Ectodermal cell (in vitro differentiated cells): ENCODE results near the gene PLVAP.

Experiments
- H3K27ac ChIP-seq: 2 replicates; pipeline ENCODE4 v1.7.0; 2013; ENCODE audit warnings: mild to moderate bottlenecking, low read depth, low read length; ENCODE audit not compliant: insufficient read depth, poor library complexity, severe bottlenecking
- H3K27me3 ChIP-seq: 2 replicates; pipeline ENCODE4 v1.7.0; 2013; ENCODE audit warnings: mild to moderate bottlenecking, low read length; ENCODE audit not compliant: insufficient read depth, control insufficient read depth, poor library complexity, severe bottlenecking
- H3K36me3 ChIP-seq: one replicate; pipeline ENCODE4 v1.7.0; 2013; ENCODE audit warnings: low read length; ENCODE audit not compliant: control insufficient read depth, insufficient read depth
- H3K4me1 ChIP-seq: one replicate; pipeline ENCODE4 v1.7.0; 2013; ENCODE audit warnings: low read length; ENCODE audit not compliant: control insufficient read depth, insufficient read depth
- H3K4me3 ChIP-seq: 2 replicates; pipeline ENCODE4 v1.7.0; 2013; ENCODE audit warnings: low read depth, low read length, control low read depth; ENCODE audit not compliant: insufficient read depth
- H3K9me3 ChIP-seq: 2 replicates; pipeline ENCODE4 v1.7.0; 2013; ENCODE audit warnings: mild to moderate bottlenecking, low read length, moderate library complexity; ENCODE audit not compliant: control insufficient read depth
- WGBS, 2 experiments: methylation state at CpG; one replicate each; pipeline ENCODE4 v1.1.7; 2013; ENCODE audit warnings: missing lambda C conversion rate in 2 of 2; 5-methylcytosine and 5-hydroxymethylcytosine counted together

PLVAP gene

GRCh38 chr19:17414097-17414496, 37.0 kb upstream of the PLVAP start:
- Histone ChIP-seq H3K27me3 (no peaks in the 10 kb centered on the region), H3K9me3 (no peaks in the 10 kb centered on the region), H3K4me1 (peaks cover 5% of the 10 kb centered on the region), H3K36me3 (no peaks in the 10 kb centered on the region), H3K4me3 (no peak overlapping the region), H3K27ac (no peak overlapping the region)
- 91 to 94% methylated on average over 8 of the region's 8 CpGs for WGBS, 2 experiments

DNA sequence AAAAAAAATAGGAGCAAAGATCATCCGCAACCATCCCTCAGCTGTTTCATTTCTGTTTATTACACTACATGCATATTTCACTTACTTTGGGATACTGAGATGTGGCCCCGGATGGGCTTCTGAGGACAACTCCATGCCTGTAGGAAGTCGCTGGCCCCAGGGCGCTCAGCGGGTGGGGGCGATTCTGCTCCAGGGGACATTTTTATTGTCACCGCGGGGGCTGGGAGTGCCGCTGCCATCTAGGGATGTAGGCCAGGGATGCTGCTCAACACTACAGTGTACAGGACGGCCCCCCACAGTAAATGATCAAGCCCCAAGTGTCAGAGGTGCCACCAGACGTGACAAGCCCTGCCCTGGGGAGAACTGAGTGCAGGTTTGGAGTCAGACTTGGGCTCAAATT, 34.7 kb upstream of the PLVAP start:
- no peak overlapping the region for H3K4me3 ChIP-seq
- 88 to 91% methylated on average over 11 of the region's 11 CpGs for WGBS, 2 experiments
- no peaks in the 10 kb centered on the region for H3K36me3 ChIP-seq
- H3K27ac ChIP-seq: no peak overlapping the region
- H3K27me3 ChIP-seq: no peaks in the 10 kb centered on the region
- peaks cover 5% of the 10 kb centered on the region for H3K4me1 ChIP-seq
- H3K9me3 ChIP-seq: no peaks in the 10 kb centered on the region

DNA sequence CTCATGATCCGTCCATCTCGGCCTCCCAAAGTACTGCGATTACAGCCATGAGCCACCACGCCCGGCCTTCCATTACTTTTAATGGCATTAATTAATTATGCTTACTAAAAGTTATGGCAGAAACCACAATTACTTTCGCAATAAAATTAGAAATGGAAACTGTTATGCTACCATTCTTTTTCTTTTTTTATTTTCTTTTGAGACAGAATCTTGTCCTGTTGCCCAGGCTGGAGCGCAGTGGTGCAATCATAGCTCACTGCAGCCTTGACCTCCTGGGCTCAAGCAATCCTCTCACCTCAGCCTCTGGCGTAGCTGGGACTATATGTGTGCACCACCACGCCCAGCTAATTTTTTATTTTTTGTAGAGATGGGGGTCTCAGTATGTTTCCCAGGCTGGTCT, 32.8 kb upstream of the PLVAP start:
- 94 to 95% methylated on average over 9 of the region's 9 CpGs for WGBS, 2 experiments
- Histone ChIP-seq H3K36me3 (no peaks in the 10 kb centered on the region), H3K4me3 (no peak overlapping the region), H3K4me1 (peaks cover 12% of the 10 kb centered on the region), H3K27ac (no peak overlapping the region), H3K27me3 (no peaks in the 10 kb centered on the region), H3K9me3 (no peaks in the 10 kb centered on the region)

DNA sequence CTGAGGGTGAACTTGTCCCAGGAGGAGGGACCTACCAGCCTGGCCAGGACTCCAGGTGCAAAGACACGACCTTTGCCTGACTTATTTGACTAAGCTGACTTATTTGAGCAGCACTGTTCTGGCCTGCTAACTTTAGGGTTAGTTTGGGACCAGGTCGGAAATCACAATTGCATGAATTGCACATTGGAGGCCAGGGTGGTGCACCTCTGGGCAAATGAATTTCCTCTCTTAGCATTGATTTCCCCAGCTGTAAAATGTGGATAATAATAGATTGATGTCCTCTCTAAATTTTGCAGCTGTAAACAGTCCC, 29.7 kb upstream of the PLVAP start:
- 89 to 92% methylated on average over 2 of the region's 2 CpGs for WGBS, 2 experiments
- Histone ChIP-seq H3K4me3 (no peak overlapping the region), H3K36me3 (no peaks in the 10 kb centered on the region), H3K9me3 (no peaks in the 10 kb centered on the region), H3K27me3 (no peaks in the 10 kb centered on the region), H3K4me1 (peaks cover 20% of the 10 kb centered on the region), H3K27ac (no peak overlapping the region)

DNA sequence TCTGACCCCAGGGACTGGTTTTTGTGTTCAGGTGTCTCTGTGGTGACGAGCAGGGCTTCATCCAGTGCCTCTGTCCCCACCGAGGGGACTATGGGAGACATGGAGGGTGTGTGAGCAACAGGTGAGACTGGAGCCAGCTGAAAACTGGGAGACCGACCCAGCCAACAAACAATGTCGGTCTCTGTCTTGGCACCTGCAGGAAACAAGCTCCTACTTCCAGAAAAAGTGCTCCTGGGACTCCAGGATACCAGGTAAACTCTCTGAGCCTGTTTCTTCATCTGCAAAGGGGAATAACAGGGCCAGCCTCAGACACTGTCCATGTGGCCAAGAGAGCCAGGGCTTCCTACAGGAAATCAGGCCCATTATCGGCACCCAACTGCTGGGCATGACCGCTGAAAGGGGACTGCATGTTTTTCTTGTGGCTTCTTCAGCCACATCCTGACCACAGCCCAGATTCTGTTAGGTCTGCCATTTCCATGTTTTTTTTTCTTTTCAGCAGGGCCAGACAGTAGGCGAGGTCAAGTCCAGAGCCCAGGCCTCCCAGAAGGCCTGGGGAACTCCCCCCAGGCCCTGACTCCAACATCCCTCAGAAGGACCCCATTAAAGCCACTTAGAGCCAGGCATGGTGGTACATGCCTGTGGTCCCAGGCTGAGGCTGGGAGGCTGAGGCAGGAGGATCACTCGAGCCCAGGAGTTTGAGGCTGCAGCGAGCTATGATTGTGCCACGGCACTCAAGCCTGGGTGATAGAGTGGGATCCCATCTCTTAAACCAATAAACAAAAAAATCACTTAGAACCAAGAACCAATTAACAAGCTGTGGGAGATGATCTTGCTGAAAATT, 29.1 kb upstream of the PLVAP start:
- Histone ChIP-seq H3K9me3 (no peaks in the 10 kb centered on the region), H3K27me3 (no peaks in the 10 kb centered on the region), H3K4me3 (no peak overlapping the region), H3K4me1 (peaks cover 20% of the 10 kb centered on the region), H3K36me3 (no peaks in the 10 kb centered on the region), H3K27ac (no peak overlapping the region)
- WGBS, 2 experiments: 92 to 95% methylated on average over 10 of the region's 10 CpGs

GRCh38 chr19:17405250-17406045, 28.3 kb upstream of the PLVAP start, which contains the start of gene BST2:
BST2 (minus strand) TSS chr19:17405630; CDS start chr19:17405575, 55 bp downstream.
- H3K27ac ChIP-seq: peak within 1 kb of the TSS; percentile 90
- no peaks in the 10 kb centered on the region for H3K27me3 ChIP-seq
- 83 to 91% methylated on average over 18 of the region's 18 CpGs for WGBS, 2 experiments
- H3K9me3 ChIP-seq: no peaks in the 10 kb centered on the region
- H3K4me3 ChIP-seq: peak within 1 kb of the TSS; percentile 37
- no peaks in the 10 kb centered on the region for H3K36me3 ChIP-seq
- peaks cover 20% of the 10 kb centered on the region for H3K4me1 ChIP-seq

- peak overlapping the region; percentile 37 for H3K4me3 ChIP-seq
Measured at GRCh38 chr19:17404621-17405249, 27.6 kb upstream of the PLVAP start.

GRCh38 chr19:17404015-17404414, 26.9 kb upstream of the PLVAP start:
- H3K4me1 ChIP-seq: peaks cover 20% of the 10 kb centered on the region
- peak overlapping the region; percentile 37 for H3K4me3 ChIP-seq
- 12 to 14% methylated on average over 6 of the region's 6 CpGs for WGBS, 2 experiments
- peak overlapping the region; percentile 90 for H3K27ac ChIP-seq
- H3K27me3 ChIP-seq: no peaks in the 10 kb centered on the region
- no peaks in the 10 kb centered on the region for H3K36me3 ChIP-seq
- no peaks in the 10 kb centered on the region for H3K9me3 ChIP-seq

More at GRCh38 chr19:17404621-17405249, 27.6 kb upstream of the PLVAP start:
- Histone ChIP-seq H3K9me3 (no peaks in the 10 kb centered on the region), H3K27me3 (no peaks in the 10 kb centered on the region), H3K27ac (peak overlapping the region; percentile 90), H3K4me1 (peaks cover 20% of the 10 kb centered on the region), H3K36me3 (no peaks in the 10 kb centered on the region)
- 81 to 82% methylated on average over 7 of the region's 7 CpGs for WGBS, 2 experiments

DNA sequence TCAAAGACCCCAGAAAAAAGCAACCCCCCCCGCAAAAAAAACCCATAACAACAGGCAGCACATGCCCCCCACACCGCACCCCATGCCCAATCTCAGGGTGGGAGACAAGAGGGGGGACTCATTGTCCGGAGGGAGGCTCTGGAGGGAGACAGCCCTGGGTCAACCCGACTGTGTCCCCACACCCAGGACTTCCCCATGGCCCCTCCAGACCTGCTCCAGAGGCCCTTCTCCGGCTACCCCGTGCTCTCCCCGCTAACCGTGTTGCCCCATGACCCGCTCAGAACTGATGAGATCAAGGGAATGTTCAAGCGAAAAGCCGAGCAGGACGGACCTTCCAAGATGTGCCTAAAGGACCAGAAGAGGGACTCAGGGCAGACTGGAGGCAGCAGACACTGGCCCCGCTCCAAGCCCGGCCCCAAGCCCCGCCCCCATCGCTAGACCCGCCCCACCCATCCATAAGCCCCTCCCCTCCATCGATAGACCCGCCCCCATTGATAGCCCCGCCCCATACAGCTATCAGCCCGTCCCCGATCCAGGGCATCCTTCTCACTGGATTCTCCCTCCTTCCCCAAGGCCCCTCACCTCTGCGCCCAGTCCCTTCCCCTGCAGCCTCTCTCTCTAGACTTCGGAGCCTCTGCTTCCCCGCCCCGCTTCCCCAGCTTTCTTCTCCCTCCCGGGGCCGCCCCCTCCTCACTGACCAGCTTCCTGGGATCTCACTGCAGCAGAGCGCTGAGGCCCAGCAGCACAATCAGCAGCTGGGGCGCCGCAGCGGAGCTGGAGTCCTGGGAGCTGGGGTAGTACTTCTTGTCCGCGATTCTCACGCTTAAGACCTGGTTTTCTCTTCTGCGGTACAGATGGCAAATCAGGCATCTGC, 26.1 kb upstream of the PLVAP start:
- Histone ChIP-seq H3K36me3 (no peaks in the 10 kb centered on the region), H3K4me1 (peaks cover 20% of the 10 kb centered on the region), H3K4me3 (peak overlapping the region; percentile 37), H3K27me3 (no peaks in the 10 kb centered on the region), H3K9me3 (no peaks in the 10 kb centered on the region), H3K27ac (peak overlapping the region; percentile 90)
- 28 to 32% methylated on average over 30 to 34 of the region's 36 CpGs for WGBS, 2 experiments
